K562 (cell line): ENCODE data around the gene ZNF462. TPM values are rescaled to one million over a fixed set of nuclear protein-coding genes. Genes with fewer than 3 reads are reported as not detected.

ENCODE experiments used
- ATAC-seq: fragments of 200-7000 bp; cut with Tn5 transposase; 3 replicates; pipeline ENCODE4 v1.9.1; 2020; ENCODE audit warnings: moderate library complexity
- BruUV-seq: library from RNA; stranded (reverse); fragments of 400-500 nt; replicated peaks from 2 replicates; lab custom pipeline; 2021; lab: Mats Ljungman, UMichigan
- CTCF ChIA-PET: fragments of 300-600 bp; formaldehyde crosslinking; extraction: SDS; loops from one replicate; lab custom pipeline; 2021; ENCODE audit warnings: low intra/inter-chr PET ratio; lab: Yijun Ruan, JAX
- POLR2A ChIA-PET: fragments of 300-600, 350-650 bp; sonication (Branson Sonifier 250); formaldehyde crosslinking; extraction: SDS; loops from one replicate; lab custom pipeline; 2021; ENCODE audit warnings: antibody characterized with exemption, inconsistent platforms; lab: Yijun Ruan, JAX
- DNase-seq, 4 experiments: peaks; one replicate each; pipeline versions ENCODE4 v3.0.0 to v3.0.0-alpha.2; 2011 to 2018; ENCODE audit warnings: low spot score in 3 of 4, mixed read lengths in 3 of 4; ENCODE audit errors: extremely low read depth in 1 of 4
- FAIRE-seq: peaks from 2 replicates; lab custom pipeline; 2011; peaks lifted over from hg19 to GRCh38; lab: Jason Lieb, UNC
- H2AFZ ChIP-seq: 2 replicates; pipeline ENCODE4 v1.6.0; 2011; ENCODE audit warnings: low read depth, low read length, control low read depth, inconsistent platforms
- H3K27ac ChIP-seq: fragments of 200-600 bp; 3 replicates; pipeline ENCODE4 v1.8.0; 2011; ENCODE audit warnings: low read depth, mild to moderate bottlenecking, control low read depth, inconsistent platforms, low read length, moderate library complexity, mixed read lengths; ENCODE audit errors: extremely low read depth
- H3K27me3 ChIP-seq, 2 experiments: fragments of 300-600 bp in 1 of 2; 2 replicates in 1 of 2; 3 replicates in 1 of 2; pipeline versions ENCODE4 v1.6.0 to v1.8.0; 2011; ENCODE audit warnings: inconsistent platforms in 2 of 2, low read length in 2 of 2, mild to moderate bottlenecking in 1 of 2, mixed read lengths in 1 of 2, moderate library complexity in 1 of 2; ENCODE audit not compliant: control insufficient read depth in 2 of 2, insufficient read depth in 2 of 2
- H3K36me3 ChIP-seq: fragments of 300-600 bp; 3 replicates; pipeline ENCODE4 v1.8.0; 2011; ENCODE audit warnings: mild to moderate bottlenecking, low read length, inconsistent platforms; ENCODE audit not compliant: control insufficient read depth, insufficient read depth
- H3K4me1 ChIP-seq, 2 experiments: fragments of 200-600 bp in 1 of 2; replicated peaks in 1 of 2; 2 replicates in 1 of 2; 3 replicates in 1 of 2; pipeline versions ENCODE4 v1.5.1 to v1.8.0; 2011; ENCODE audit warnings: inconsistent platforms in 2 of 2, low read length in 2 of 2, mild to moderate bottlenecking in 1 of 2, mixed read lengths in 1 of 2, moderate library complexity in 1 of 2; ENCODE audit not compliant: control insufficient read depth in 2 of 2, insufficient read depth in 2 of 2
- H3K4me2 ChIP-seq: 2 replicates; pipeline ENCODE4 v1.6.1; 2011; ENCODE audit warnings: low read length, control low read depth, inconsistent platforms, mixed read lengths; ENCODE audit not compliant: insufficient read depth
- H3K4me3 ChIP-seq: fragments of 200-600 bp; sonication (generic), shearing (Covaris generic); 2 replicates; pipeline ENCODE4 v1.5.1; 2016; ENCODE audit warnings: control low read depth, inconsistent platforms
- H3K79me2 ChIP-seq: fragments of 200-600 bp; 3 replicates; pipeline ENCODE4 v1.8.0; 2011; ENCODE audit warnings: low read length, inconsistent platforms; ENCODE audit not compliant: control insufficient read depth, insufficient read depth
- H3K9ac ChIP-seq, 2 experiments: 2 replicates each; pipeline versions ENCODE4 v1.6.0 to v1.6.1; 2011; ENCODE audit warnings: low read depth in 2 of 2, low read length in 2 of 2, control low read depth in 1 of 2, inconsistent platforms in 1 of 2, mild to moderate bottlenecking in 1 of 2, mixed read lengths in 1 of 2; ENCODE audit not compliant: insufficient read depth in 1 of 2
- H3K9me1 ChIP-seq: one replicate; pipeline ENCODE4 v1.6.0; 2011; ENCODE audit warnings: inconsistent platforms, mild to moderate bottlenecking, low read length, moderate library complexity; ENCODE audit not compliant: control insufficient read depth, insufficient read depth
- H3K9me3 ChIP-seq: replicated peaks from 2 replicates; pipeline ENCODE4 v1.5.1; 2011; ENCODE audit warnings: low read depth, low read length, inconsistent platforms; ENCODE audit not compliant: control insufficient read depth, insufficient read depth
- H4K20me1 ChIP-seq: replicated peaks from 2 replicates; pipeline ENCODE4 v1.6.1; 2011; ENCODE audit warnings: low read length, inconsistent platforms, mixed read lengths; ENCODE audit not compliant: control insufficient read depth, insufficient read depth
- BRF2 ChIP-seq: IDR thresholded peaks from 3 replicates; pipeline ENCODE4 v1.6.1; 2011; ENCODE audit warnings: borderline replicate concordance, mild to moderate bottlenecking; ENCODE audit not compliant: insufficient read length, insufficient read depth
- GATAD2A ChIP-seq: fragments of 450-650 bp; IDR thresholded peaks from 2 replicates; pipeline ENCODE4 v1.6.1; 2017
- HBP1 ChIP-seq: fragments of 450-650 bp; formaldehyde crosslinking; IDR thresholded peaks from 2 replicates; pipeline ENCODE4 v1.4.0; 2022; ENCODE audit warnings: missing genetic modification characterization
- HDAC3 ChIP-seq: fragments of 450-650 bp; IDR thresholded peaks from 2 replicates; pipeline ENCODE4 v1.6.1; 2018; ENCODE audit warnings: borderline replicate concordance, mild to moderate bottlenecking, moderate library complexity; ENCODE audit not compliant: partially characterized antibody
- NFE2L1 ChIP-seq: fragments of 450-650 bp; IDR thresholded peaks from 2 replicates; pipeline ENCODE4 v1.6.1; 2016; ENCODE audit warnings: missing genetic modification characterization, low read depth, mild to moderate bottlenecking, missing compliant biosample characterization, moderate library complexity, borderline replicate concordance
- NR3C1 ChIP-seq: sonication (generic); formaldehyde crosslinking; IDR thresholded peaks from 2 replicates; pipeline ENCODE4 v1.8.1; 2022; ENCODE audit warnings: missing genetic modification reagents
- NR4A1 ChIP-seq, 2 experiments: fragments of 250-450 bp in 1 of 2; fragments of 450-650 bp in 1 of 2; sonication (Bioruptor Pico) in 1 of 2; IDR thresholded peaks; 2 replicates each; pipeline versions ENCODE4 v1.4.0 to v1.6.1; 2016 to 2020; ENCODE audit warnings: mild to moderate bottlenecking in 2 of 2, missing compliant biosample characterization in 1 of 2, missing genetic modification characterization in 1 of 2, moderate library complexity in 1 of 2
- POLR2H ChIP-seq: IDR thresholded peaks from 2 replicates; pipeline ENCODE4 v1.6.1; 2016; ENCODE audit warnings: missing genetic modification characterization, low read depth, mild to moderate bottlenecking, control low read depth, missing compliant biosample characterization, moderate library complexity
- RNF2 ChIP-seq: sonication (generic); IDR thresholded peaks from 2 replicates; pipeline ENCODE4 v1.6.1; 2016
- SAFB ChIP-seq: fragments of 200-400 bp; formaldehyde crosslinking; IDR thresholded peaks from 2 replicates; pipeline ENCODE4 v1.6.1; 2017; ENCODE audit warnings: low read depth, low read length, borderline replicate concordance
- SETDB1 ChIP-seq: IDR thresholded peaks from one replicate; pipeline ENCODE4 v1.6.1; 2012; ENCODE audit warnings: low read length, control low read depth, inconsistent platforms
- SMARCA4 ChIP-seq: fragments of 450-650 bp; IDR thresholded peaks from 2 replicates; pipeline ENCODE4 v1.6.1; 2016
- TFAM ChIP-seq: fragments of 250-450 bp; sonication (Bioruptor Pico); conservative IDR thresholded peaks from 2 replicates; pipeline ENCODE4 v1.5.0; 2021; ENCODE audit warnings: mild to moderate bottlenecking, moderate library complexity
- ZBTB33 ChIP-seq: sonication (generic); formaldehyde crosslinking; IDR thresholded peaks from 2 replicates; pipeline ENCODE4 v1.8.1; 2023; ENCODE audit warnings: mild to moderate bottlenecking, missing genetic modification reagents
- ZFP1 ChIP-seq: fragments of 450-650 bp; formaldehyde crosslinking; IDR thresholded peaks from 2 replicates; pipeline ENCODE4 v1.4.0; 2020; ENCODE audit warnings: mild to moderate bottlenecking, mixed read lengths
- ZNF384 ChIP-seq: IDR thresholded peaks from 2 replicates; pipeline ENCODE4 v1.6.1; 2012; ENCODE audit warnings: low read depth, low read length, improper control_type of control experiment
- ZNF551 ChIP-seq: fragments of 250-450 bp; sonication (Bioruptor Pico); IDR thresholded peaks from 2 replicates; pipeline ENCODE4 v1.5.0; 2021; ENCODE audit warnings: mild to moderate bottlenecking, moderate library complexity
- ZNF785 ChIP-seq: fragments of 250-450 bp; sonication (Bioruptor Pico); IDR thresholded peaks from 2 replicates; pipeline ENCODE4 v1.4.0; 2020; ENCODE audit warnings: mild to moderate bottlenecking
- WGBS: fragments of 100-300 bp; shearing (Covaris generic); methylation state at CpG from one replicate; pipeline ENCODE4 v1.1.6; 2016; ENCODE audit warnings: low coverage, mixed read lengths; ENCODE audit not compliant: insufficient coverage; ENCODE audit errors: missing lambda C conversion rate; 5-methylcytosine and 5-hydroxymethylcytosine counted together
- in situ Hi-C: fragments of 300-500 bp; cut with MboI; formaldehyde crosslinking; loops from 4 replicates; pipeline ENCODE4 v1.15.0; 2018; ENCODE audit warnings: inconsistent platforms, mixed read lengths
- intact Hi-C: fragments of 100-400 bp; cut with micrococcal nuclease; formaldehyde crosslinking; loops from 2 replicates; pipeline ENCODE4 v1.14.2; 2022
- polyA plus RNA-seq, 8 experiments: library from polyadenylated mRNA; depleted of rRNA in 4 of 8; stranded (reverse) in 5 of 8; unstranded in 3 of 8; fragments of >200 nt; fragmentation: Nextera tagmentation in 2 of 8; fragmentation: Illumina TruSeq in 1 of 8; extraction: Ambion mirVana in 2 of 8; extraction: Trizol in 1 of 8; gene quantifications; 2 replicates each; pipeline versions ENCODE4 v1.2.1 to v1.2.3, GENCODE V29; 2011 to 2014; ENCODE audit warnings: inconsistent platforms in 1 of 8, missing spikeins in 1 of 8
- total RNA-seq, 7 experiments: library from RNA; depleted of rRNA in 6 of 7; stranded (reverse); fragments of >200 nt in 6 of 7; fragmentation: Illumina TruSeq in 2 of 7; extraction: Trizol in 2 of 7; gene quantifications; 2 replicates each; pipeline versions ENCODE4 v1.2.1 to v1.2.3, GENCODE V29; 2011 to 2021; ENCODE audit warnings: low replicate concordance in 1 of 7

ZNF462 gene
- total and polyA plus RNA-seq, 9 of the 15 experiments (the other 6 are each of a cell fraction or from before 2014, with no cell fraction given), result 0.20 TPM; not detected in 8

GRCh38 chr9:107007402-107007801 lies 144.4 kb downstream of the ZNF462 start:
- Histone ChIP-seq H3K79me2 (no peaks in the 10 kb centered on the region), H3K4me2 (no peak overlapping the region), H4K20me1 (no peaks in the 10 kb centered on the region), H3K27ac (no peak overlapping the region), H3K27me3 (no peaks in the 10 kb centered on the region), H3K9me3 (0 out of 2 replicates have a peak, but pooled peaks cover 1% of the 10 kb centered on the region), H3K36me3 (no peaks in the 10 kb centered on the region), H3K9ac (no peak overlapping the region), H3K4me1 (no peaks in the 10 kb centered on the region), H3K4me3 (no peak overlapping the region), H2AFZ (no peak overlapping the region), H3K9me1 (no peaks in the 10 kb centered on the region)
- WGBS, result 2% methylated on average over 4 of the region's 6 CpGs
- no TSS peak for BruUV-seq
- DNase-seq (no peak), ATAC-seq (no peak), FAIRE-seq (no peak)
- TF ChIP-seq ZNF384 (no peak), ZNF785 (no peak), POLR2H (tag) (no peak), BRF2 (no peak), NR4A1 (CRISPR knock-in tag; IDR thresholded peaks at IDR 0.05) (no peak), NR4A1 (tag; IDR thresholded peaks at IDR 0.05) (no peak), HBP1 (CRISPR knock-in tag) (no peak), SMARCA4 (no peak), ZFP1 (CRISPR knock-in tag) (no peak), ZNF551 (CRISPR knock-in tag) (no peak), SAFB (no peak), GATAD2A (no peak), ZBTB33 (CRISPR knock-in tag) (no peak), SETDB1 (no peak), HDAC3 (no peak), NFE2L1 (tag) (no peak), TFAM (no peak), NR3C1 (CRISPR knock-in tag) (no peak), RNF2 (no peak)
- CTCF ChIA-PET, result no interaction called here
- in situ Hi-C loops, result no loop called here
- intact Hi-C loops, result no loop called here
- POLR2A ChIA-PET, result no interaction called here
